GM19240 (cell line): ENCODE data around the gene CLDN6.

ENCODE experiments used
- DNase-seq: peaks from one replicate; pipeline ENCODE4 v3.0.0; 2011; ENCODE audit warnings: low spot score; ENCODE audit not compliant: insufficient read length

CLDN6 gene

DNA sequence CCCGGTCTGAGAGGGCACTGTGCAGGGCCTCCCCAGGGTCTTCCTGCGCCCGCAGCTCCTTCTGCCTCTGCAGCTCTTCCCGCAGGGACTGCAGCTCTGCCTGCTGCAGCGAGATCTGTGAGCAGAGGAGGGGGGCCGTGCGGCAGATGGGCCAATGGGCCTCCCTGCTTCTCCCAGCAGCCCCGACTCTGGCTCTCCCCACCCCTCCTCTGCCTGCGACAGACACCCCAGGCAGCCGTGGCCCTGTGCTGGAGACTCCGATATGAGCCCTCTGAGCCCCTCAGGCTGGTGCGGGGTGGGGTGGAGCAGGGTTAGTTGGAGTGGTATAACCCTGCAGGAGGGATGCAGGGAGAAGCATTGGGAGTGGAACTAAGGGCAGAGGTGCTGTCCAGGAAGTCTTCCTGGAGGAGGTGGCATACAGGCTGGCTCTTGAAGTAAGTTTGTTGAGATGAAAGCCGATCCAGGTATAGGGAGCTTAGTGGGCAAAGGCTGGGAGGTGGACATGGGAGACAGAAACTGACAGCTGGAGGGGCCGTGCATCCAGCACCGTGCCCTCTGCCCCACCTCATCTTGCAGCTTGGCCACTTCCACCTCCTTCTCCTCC, 10.8 kb upstream of the CLDN6 start:
- no peak for DNase-seq

DNA sequence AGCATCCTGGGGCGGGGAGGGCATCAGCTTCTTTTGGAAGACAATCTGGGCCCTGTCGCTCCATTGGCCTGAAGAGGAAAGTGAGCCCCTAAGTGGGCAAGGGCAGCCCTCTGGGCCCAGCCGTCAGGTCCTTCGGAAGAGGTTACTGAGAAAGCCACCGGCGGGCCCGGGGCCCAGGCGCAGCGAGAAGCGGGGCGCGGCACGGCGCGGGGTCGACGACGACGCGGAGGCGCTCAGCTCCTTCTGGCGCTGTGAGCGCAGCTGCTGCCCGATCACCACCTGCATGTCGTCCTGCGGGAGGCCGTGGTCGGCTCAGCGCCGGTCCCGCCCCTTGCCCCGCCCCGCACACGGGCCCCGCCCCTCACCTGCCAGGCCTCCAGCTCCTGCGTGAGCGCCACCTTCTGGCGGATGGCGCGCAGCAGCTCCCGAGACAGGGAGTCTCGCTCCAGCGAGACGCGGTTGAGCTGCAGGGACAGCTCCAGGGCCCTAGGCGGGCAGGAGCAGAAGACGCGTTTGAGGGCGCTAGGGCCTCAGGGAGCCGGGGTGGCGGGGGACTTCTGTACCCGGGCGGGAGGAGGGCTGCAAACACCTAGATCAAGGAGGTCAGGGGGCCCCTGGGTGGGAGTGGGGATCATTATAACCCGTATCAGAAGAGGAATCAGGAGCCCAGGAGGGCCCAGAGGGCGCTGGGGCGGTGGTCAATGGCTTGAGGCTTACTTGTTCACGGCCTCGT, 10.2 kb upstream of the CLDN6 start:
- peak; percentile 69 for DNase-seq

DNA sequence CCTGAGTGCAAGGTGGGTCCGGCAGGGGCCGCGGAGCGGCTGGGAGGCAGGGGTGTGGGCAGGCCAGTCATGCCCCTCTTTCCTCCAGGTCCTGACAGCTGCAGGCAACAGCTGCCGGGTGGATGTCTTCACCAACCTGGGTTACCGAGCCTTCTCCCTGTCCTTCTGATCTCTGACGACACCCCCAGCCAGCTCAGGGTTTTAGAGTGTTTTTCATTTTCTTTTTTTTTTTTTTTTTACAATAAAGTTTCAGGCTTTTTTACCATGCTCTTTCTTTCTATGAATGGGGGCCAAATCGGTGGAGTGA, 9.5 kb upstream of the CLDN6 start:
- DNase-seq: no peak

DNA sequence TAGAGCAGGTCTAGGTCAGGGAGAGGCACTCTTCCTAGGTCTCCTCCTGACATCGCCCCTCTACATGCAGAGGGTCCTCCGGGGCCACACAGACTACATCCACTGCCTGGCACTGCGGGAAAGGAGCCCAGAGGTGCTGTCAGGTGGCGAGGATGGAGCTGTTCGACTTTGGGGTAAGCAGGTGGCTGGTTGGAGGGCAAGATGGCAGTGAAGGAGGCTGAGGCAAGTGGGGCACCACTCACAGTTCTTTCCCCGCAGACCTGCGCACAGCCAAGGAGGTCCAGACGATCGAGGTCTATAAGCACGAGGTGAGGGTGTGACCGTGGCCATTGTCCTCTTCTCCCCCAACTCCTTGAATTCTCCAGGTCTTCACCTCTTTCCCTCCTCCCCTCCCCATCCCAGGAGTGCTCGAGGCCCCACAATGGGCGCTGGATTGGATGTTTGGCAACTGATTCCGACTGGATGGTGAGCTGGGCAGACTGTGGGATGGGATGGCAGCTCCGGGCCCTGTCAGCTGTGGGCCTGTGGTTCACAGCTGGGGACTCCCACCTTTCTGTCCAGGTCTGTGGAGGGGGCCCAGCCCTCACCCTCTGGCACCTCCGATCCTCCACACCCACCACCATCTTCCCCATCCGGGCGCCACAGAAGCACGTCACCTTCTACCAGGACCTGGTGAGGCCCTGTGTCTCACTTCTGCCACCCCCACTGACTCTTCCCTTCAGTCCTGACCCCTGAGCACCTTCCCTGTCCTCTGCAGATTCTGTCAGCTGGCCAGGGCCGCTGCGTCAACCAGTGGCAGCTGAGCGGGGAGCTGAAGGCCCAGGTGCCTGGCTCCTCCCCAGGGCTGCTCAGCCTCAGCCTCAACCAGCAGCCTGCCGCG, 8.9 kb upstream of the CLDN6 start:
- no peak for DNase-seq

DNA sequence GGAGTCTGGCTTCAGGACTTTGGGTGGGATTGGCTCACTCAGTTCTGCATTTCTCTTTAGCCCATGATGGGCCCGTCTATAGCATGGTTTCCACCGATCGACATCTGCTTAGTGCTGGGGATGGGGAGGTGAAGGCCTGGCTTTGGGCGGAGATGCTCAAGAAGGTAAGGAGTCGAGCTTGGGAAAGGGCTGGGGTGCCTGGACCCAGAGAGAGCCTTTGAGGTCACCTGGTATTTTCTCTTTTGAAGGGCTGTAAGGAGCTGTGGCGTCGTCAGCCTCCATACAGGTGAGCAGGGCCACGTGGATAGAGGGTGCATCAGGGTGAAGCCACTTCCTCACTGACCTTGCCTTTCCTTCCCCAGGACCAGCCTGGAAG, 8.0 kb upstream of the CLDN6 start:
- DNase-seq: no peak

DNA sequence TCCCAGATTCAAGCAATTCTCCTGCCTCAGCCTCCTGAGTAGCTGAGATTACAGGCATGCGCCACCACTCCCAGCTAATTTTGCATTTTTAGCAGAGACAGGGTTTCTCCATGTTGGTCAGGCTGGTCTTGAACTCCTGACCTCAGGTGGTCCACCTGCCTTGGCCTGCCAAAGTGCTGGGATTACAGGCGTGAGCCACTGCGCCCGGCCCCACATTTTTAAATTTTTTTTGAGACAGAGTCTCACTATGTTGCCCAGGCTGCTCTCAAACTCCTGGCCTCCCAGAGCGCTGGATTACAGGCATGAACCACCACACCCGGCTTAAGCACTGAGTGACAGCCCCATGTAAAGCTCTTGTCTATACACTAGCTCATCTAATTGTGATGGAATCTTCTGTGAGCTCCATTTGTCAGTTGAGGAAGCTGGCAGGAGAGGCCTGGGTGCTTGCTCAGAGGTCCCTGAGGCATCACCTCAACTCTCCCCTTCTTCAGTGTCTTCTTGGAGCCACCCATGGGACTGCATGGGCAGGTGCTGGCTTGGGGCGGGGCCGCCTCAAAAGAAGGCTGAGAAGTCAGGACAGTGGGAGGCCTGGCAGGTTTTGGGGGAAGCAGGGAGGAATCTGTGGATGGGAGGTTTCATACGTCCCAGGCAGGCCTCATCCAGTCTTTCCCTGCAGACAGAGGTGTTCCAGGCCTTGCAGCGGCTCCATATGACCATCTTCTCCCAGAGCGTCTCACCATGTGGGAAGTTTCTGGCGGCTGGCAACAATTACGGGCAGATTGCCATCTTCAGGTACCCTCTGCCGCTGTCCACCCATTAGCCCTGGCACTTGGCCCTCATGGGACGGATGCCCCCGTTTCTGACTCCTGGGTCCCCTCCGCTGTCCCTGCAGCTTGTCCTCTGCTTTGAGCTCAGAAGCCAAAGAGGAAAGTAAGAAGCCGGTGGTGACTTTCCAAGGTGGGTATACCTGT, 7.3 kb upstream of the CLDN6 start:
- no peak for DNase-seq

DNA sequence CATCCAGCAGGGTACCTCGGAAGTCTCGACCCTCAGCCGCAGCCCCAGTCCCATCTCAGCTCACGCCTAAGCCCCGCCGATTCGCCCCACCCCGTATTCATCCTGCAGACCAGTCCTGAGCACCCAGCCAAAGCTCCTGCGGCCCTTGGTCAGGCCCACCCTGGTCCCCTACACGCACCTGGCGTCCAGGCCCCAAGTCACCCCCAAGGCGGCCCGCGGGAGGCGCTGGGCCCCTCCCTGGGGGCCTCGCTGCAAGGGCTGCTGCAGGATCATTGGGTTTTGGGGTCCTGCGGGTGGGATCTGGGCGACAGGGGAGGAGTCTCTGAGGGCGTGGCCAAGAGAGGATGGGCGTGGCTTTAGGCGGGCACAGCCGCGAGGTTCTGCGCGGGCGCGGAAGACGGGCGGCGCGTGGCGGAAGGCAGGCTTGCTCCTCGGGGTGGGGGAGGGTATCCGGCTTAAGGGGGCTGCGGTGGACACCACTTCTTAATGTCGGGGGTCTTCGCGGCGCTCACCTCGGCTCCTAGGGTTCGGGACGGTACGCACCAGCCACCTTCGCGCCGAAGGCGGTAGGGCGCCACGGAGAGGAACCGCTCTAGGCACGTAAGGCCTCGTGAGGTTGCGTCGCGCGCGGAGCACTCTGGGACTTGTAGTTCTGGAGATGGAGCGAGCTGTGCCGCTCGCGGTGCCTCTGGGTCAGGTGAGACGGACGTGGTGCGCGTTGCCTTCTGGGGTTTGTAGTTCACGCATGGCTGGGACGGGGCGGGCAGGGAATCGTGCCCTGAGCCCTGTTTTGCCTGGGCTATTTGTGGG, 5.9 kb upstream of the CLDN6 start, which contains the start of the genes HCFC1R1 and THOC6:
Gene HCFC1R1 (minus strand): TSS at position 274 of the 810 bp plus-strand sequence. CDS start 1 bp downstream, at position 273.
Gene THOC6 (plus strand): TSS at position 367 of the 810 bp plus-strand sequence. CDS start 292 bp downstream, at position 659.
- DNase-seq: peak; percentile 97

DNA sequence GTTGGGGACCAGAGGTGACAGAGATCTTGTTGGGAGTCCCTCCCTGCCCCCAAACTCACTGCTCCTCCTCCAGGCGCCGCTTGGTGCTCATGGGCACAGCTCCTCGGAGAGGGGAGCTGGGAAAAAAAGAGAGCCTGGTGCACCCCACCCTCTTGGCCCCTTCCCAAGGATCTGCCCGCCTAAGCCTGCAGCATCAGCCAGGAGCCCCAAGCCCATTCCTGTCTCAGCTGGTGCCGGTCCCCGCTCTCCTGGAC, 5.4 kb upstream of the CLDN6 start:
- no peak for DNase-seq

DNA sequence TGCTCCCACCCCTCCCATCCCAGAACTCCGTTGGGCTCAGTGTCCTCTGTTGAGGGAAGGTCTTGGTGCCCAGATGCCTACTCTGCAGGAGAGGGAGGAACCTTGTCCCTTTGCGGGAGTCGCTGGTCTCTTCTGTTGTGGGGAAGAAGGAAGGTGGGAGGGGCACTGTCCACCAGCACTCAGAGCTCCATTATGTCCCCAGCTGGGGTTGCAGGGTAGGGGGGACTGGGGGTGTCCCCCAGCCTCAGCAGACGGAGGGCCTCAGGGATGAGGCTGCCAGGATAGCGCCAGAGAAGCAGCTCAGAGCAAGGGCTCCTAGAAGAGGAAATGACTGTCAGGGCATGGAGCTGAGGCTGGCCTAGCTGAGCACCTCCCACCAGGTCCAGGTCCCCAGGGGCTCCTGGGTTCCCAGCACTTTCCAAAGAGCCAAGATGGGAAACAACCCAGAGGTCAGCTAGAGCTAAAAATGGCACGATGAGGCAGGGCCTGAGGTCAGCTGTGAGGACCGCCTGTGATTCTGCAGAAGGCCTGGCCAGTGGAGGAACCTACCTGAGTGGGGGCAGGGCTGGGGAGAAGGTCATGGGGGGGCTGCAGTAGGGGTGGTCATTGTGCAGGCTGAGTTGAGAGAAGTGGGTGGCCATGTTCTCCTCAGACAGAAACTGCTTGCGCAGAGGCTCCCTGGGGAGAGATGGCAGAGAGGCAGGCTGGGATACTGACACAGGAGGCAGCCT, 4.9 kb upstream of the CLDN6 start:
- DNase-seq: no peak

DNA sequence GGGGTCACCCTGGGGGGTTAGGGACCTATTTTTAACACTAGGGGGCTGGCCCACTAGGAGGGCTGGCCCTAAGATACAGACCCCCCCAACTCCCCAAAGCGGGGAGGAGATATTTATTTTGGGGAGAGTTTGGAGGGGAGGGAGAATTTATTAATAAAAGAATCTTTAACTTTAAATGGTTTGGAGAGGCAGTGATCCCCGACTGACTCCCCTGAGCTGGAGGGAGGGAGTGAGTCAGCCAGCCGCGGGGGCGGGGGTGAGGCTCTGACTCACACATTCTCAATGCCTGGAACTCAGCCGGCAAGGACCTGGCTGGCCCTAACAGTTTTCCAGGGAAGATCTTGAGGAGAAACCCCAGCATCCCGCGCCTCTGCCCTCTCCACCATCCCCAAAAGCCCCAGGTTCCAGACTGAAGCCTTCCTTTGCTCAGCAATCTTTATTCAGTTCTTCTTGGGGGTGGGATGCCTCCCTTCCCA, 4.3 kb upstream of the CLDN6 start:
- DNase-seq: no peak

DNA sequence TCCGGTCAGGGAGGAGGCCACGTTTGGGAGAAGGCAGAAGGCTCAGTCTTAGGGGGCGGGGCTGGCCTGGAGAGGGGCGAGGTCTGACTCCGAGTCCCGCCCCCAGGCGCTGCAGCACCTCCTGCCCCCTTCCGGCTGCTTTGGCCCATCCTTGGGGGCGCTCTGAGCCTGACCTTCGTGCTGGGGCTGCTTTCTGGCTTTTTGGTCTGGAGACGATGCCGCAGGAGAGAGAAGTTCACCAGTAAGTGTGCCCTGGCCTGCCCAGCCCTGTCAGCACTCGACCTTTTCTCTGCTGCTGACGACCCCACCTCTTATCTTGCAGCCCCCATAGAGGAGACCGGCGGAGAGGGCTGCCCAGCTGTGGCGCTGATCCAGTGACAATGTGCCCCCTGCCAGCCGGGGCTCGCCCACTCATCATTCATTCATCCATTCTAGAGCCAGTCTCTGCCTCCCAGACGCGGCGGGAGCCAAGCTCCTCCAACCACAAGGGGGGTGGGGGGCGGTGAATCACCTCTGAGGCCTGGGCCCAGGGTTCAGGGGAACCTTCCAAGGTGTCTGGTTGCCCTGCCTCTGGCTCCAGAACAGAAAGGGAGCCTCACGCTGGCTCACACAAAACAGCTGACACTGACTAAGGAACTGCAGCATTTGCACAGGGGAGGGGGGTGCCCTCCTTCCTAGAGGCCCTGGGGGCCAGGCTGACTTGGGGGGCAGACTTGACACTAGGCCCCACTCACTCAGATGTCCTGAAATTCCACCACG, 3.6 kb upstream of the CLDN6 start:
- DNase-seq: peak; percentile 74

DNA sequence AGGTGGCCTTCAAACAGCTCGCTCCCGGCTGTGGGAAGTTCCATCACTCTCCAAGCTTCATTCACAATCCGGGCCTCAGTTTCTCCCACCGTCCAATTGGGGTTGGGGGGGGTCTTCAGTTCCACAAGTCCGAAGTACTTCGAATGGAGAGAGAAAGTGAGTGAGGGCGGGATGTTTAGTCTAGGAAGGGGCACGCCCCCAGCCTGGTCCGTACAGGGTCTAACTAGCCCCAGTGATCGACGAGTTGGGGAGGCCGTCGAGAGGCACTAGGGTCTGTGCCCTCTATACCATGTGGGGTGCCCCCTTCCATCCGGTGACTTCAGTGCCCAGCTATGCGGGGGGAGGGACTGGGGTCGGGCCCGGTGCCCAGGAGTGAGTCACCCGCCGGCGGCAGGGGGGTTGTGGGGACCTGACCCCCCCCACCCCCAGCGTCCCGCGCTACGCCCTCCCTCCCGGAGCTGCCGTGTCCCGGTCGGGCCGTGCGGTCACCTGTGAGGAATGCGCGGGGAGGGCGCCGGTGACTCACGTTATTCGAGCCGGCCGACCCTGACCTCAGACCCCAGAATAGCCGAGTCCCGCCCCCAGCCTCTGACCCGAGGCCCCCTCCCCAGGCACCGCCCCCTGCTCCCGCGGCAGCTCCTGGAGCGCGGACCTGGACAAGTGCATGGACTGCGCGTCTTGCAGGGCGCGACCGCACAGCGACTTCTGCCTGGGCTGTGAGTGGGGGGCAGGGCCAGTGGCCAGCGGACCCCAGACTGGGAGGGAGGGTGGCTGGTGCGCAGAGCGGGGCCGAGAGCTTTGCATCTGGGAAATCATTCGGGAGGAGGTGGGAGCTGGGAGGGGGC, 2.8 kb upstream of the CLDN6 start:
- no peak for DNase-seq

DNA sequence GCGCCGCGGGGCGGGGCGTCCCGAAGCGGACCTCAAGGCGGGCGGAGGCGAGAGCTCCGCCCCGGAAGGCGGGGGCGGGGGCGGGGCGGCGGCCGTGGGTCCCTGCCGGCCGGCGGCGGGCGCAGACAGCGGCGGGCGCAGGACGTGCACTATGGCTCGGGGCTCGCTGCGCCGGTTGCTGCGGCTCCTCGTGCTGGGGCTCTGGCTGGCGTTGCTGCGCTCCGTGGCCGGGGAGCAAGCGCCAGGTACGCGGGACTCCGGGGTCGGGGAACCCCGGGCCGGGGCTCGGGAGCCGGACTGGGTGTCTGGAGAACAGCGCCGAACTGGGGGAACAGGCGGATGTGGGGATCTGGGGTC, 2.2 kb upstream of the CLDN6 start, which contains the start of gene TNFRSF12A:
Gene TNFRSF12A (plus strand): TSS at position 122 of the 357 bp plus-strand sequence. CDS start 30 bp downstream, at position 152.
- DNase-seq: peak; percentile 85

DNA sequence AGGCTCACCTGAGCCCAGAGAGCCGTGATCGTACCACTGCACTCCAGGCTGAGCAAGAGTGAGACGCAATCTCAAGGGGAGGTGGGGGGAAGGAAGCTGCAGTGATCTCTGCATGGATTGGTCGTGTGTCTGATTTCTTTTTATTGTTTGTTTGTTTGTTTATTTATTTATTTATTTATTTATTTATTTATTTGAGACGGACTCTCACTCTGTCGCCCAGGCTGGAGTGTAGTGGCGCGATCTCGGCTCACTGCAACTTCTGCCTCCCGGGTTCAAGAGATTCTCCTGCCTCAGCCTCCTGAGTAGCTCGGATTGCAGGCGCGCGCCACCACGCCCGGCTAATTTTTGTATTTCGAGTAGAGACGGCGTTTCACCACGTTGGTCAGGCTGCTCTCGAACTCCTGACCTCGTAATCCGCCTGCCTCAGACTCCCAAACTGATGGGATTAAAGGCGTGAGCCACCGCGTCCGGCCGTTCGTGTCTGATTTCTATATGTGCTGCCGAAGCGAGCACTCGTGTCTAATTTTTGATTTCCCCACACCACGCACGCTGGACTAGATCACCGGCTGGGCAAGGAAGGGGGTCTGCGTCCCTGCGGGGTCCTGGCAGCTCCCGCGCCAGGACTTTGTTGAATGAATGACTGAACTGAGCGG, 1.7 kb upstream of the CLDN6 start:
- no peak for DNase-seq

DNA sequence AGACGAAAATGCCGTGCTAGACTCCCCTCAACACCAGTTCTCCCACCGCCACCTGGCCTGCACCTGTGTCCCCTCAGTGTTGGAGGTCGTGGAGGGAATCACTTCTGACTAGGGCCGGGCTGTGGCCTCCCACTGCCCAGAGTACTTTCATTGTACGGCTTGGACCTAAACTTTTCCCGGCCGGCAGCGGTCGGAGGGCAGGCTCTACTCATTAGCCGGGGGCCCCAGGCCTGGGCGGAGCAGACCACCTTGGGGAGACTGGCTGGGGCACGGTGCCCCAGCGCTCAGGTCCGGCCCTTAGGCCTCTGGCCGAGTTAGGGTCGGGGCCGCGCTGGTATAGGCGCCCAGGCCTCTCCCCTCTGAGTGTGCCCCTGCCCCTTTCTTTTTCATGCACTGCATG, 639 bp downstream of the CLDN6 start:
- DNase-seq: no peak

DNA sequence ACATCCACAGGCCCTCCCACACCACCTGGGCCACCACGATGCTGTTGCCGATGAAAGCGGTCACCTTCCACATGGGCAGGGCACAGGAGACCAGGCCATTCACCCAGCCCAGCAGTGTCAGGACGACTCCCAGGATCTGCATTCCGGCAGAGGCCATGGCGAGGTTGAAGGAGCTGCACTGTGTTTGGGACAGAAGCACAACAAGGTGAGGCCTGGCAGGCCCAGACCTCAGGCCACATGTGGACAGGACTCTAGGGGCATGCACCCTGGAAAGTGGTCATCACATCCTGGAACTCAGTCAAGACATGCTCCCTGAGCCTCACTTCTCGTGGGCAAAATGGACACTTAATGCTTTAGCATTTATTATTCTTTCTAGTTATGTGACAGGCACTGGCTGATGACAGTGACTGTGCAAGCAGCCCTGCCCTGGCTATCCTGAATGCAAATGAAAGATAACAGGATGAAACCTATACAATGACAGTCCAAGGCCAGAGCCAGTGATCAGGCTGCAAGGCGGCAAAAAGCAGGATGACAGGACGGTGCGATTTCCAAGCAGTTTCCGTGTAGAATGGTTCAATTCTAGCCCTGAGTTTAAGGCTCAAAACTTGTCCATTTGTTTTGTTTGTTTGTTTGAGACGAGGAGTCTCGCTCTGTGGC, 2.0 kb downstream of the CLDN6 start:
- no peak for DNase-seq

DNA sequence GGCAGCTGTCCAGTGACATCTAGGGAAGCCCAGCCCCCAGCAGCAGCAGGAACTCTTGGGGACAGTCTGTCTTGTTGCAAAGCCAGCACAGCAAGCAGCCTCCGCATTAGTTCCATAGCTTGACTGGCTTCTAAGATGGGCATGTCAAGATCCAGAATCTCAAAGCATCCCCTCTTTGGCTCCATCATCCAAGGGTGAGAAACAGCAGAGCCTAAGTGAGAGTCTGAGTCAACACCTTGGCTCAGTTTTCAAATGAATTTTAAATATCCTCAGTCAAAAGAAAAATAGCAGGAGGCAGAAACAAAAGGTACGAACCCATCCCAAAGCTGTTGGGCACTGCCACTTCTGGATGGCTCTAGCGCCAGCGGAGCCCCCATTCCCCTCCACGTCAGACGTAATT, 3.0 kb downstream of the CLDN6 start:
- DNase-seq: no peak
